ENCODE results near the gene UCMA. TPM values are rescaled to one million over a fixed set of nuclear protein-coding genes. Genes with fewer than 3 reads are reported as not detected.

Gene UCMA
- total and polyA plus RNA-seq, 12 donors, result not detected

GRCh38 chr10:13188593-13188992, 45.6 kb downstream of the UCMA start:
- H3K9me3 ChIP-seq, result peaks cover 0 to 5% (median 0%) of the 10 kb centered on the region in 11 donors
- no peaks in the 10 kb centered on the region for H3K27me3 ChIP-seq
- no peak overlapping the region for H3K27ac ChIP-seq
- TF ChIP-seq CTCF (IDR thresholded peaks at IDR 0.05), result no peak
- ATAC-seq (peak in 3 of 8 donors; percentile 35 to 63 (median 37)), DNase-seq (no peak)
- H3K36me3 ChIP-seq, result peaks cover 0 to 14% (median 0%) of the 10 kb centered on the region in 9 donors
- intact Hi-C loops (cut with DNase I), result no loop called here
- no peak overlapping the region for H3K4me3 ChIP-seq
- WGBS, 2 donors, result 90% methylated on average over 10 of the region's 10 CpGs
- no peaks in the 10 kb centered on the region for H3K4me1 ChIP-seq

GRCh38 chr10:13187135-13187534, 47.0 kb downstream of the UCMA start:
- intact Hi-C loops (cut with DNase I), result no loop called here
- no peak for TF ChIP-seq CTCF (IDR thresholded peaks at IDR 0.05)
- no peak for ATAC-seq

GRCh38 chr10:13184730-13185514, 49.3 kb downstream of the UCMA start:
- H3K36me3 ChIP-seq, result peaks cover 0 to 13% (median 0%) of the 10 kb centered on the region in 9 donors
- TF ChIP-seq CTCF (IDR thresholded peaks at IDR 0.05), result no peak
- no peak overlapping the region for H3K4me3 ChIP-seq
- peak in 3 of 8 donors; percentile 44 to 60 (median 44) for ATAC-seq
- no peaks in the 10 kb centered on the region for H3K4me1 ChIP-seq
- peaks cover 0 to 5% (median 0%) of the 10 kb centered on the region in 11 donors for H3K9me3 ChIP-seq
- H3K27me3 ChIP-seq, result no peaks in the 10 kb centered on the region
- intact Hi-C loops (cut with DNase I), result no loop called here
- DNase-seq, result peak in 1 of 2 donors; percentile 8
- no peak overlapping the region for H3K27ac ChIP-seq
- 83 to 84% methylated on average over 5 of the region's 5 CpGs for WGBS, 2 donors

More at GRCh38 chr10:13187135-13187534, 47.0 kb downstream of the UCMA start:
- H3K36me3 ChIP-seq, result peaks cover 0 to 16% (median 0%) of the 10 kb centered on the region in 9 donors
- H3K9me3 ChIP-seq, result peaks cover 0 to 5% (median 0%) of the 10 kb centered on the region in 11 donors
- WGBS, 2 donors, result 97% methylated on average over 3 of the region's 3 CpGs
- no peaks in the 10 kb centered on the region for H3K27me3 ChIP-seq
- no peak overlapping the region for H3K4me3 ChIP-seq
- no peak overlapping the region for H3K27ac ChIP-seq
- DNase-seq, result no peak
- H3K4me1 ChIP-seq, result no peaks in the 10 kb centered on the region

- H3K4me3 ChIP-seq, result no peak overlapping the region
- DNase-seq (no peak), ATAC-seq (no peak)
- H3K36me3 ChIP-seq, result peaks cover 0 to 18% (median 0%) of the 10 kb centered on the region in 9 donors
- intact Hi-C loops (cut with DNase I), result no loop called here
- peaks cover 0 to 5% (median 0%) of the 10 kb centered on the region in 11 donors for H3K9me3 ChIP-seq
- H3K27me3 ChIP-seq, result no peaks in the 10 kb centered on the region
- 91 to 95% methylated on average over 2 of the region's 2 CpGs for WGBS, 2 donors
- H3K4me1 ChIP-seq, result no peaks in the 10 kb centered on the region
- H3K27ac ChIP-seq, result no peak overlapping the region
- TF ChIP-seq CTCF (IDR thresholded peaks at IDR 0.05), result no peak
Observed at GRCh38 chr10:13184276-13184675, 49.9 kb downstream of the UCMA start.

Measured in heart right ventricle (tissue), 16 donors.